ENCODE results near the gene PLPP2. TPM values are rescaled to one million over a fixed set of nuclear protein-coding genes. Genes with fewer than 3 reads are reported as not detected.

Gene PLPP2
- total and polyA plus RNA-seq, 2 donors, result 2.6 to 5.8 TPM

GRCh38 chr19:324716-325115 is 33.5 kb upstream of the PLPP2 start:
- 99% methylated on average over 8 of the region's 8 CpGs for WGBS
- Histone ChIP-seq H3K4me3 (ENCODE audit: low read length in 2 of 2) (no peak overlapping the region), H3K27me3 (ENCODE audit: control insufficient read depth in 2 of 2, insufficient read depth in 1 of 2, low read length in 1 of 2) (no peaks in the 10 kb centered on the region), H3K9me3 (ENCODE audit: control insufficient read depth in 2 of 2, insufficient read depth in 1 of 2, low read length in 1 of 2) (peaks cover 8 to 33% of the 10 kb centered on the region in 2 donors), H3K36me3 (ENCODE audit: control insufficient read depth in 2 of 2, insufficient read depth in 2 of 2, low read length in 1 of 2) (peaks cover 55 to 73% of the 10 kb centered on the region in 2 donors), H3K4me1 (ENCODE audit: control insufficient read depth in 2 of 2, insufficient read depth in 2 of 2, low read length in 2 of 2) (no peaks in the 10 kb centered on the region), H3K27ac (ENCODE audit: low read depth in 1 of 2, low read length in 1 of 2) (no peak overlapping the region)
- DNase-seq (ENCODE audit: low read depth in 6 of 9, low spot score in 9 of 9), result no peak

GRCh38 chr19:322616-323015 is 31.4 kb upstream of the PLPP2 start:
- H3K27ac ChIP-seq (ENCODE audit: low read depth in 1 of 2, low read length in 1 of 2), result no peak overlapping the region
- 98% methylated on average over 13 of the region's 13 CpGs for WGBS
- no peak for DNase-seq (ENCODE audit: low read depth in 6 of 9, low spot score in 9 of 9)

GRCh38 chr19:318509-318774 is 27.2 kb upstream of the PLPP2 start:
- H3K4me3 ChIP-seq (ENCODE audit: low read length in 2 of 2), result no peak overlapping the region
- WGBS, result over 99% methylated on average over 5 of the region's 5 CpGs
- H3K9me3 ChIP-seq (ENCODE audit: control insufficient read depth in 2 of 2, insufficient read depth in 1 of 2, low read length in 1 of 2), result peaks cover 4 to 5% of the 10 kb centered on the region in 2 donors
- H3K27ac ChIP-seq (ENCODE audit: low read depth in 1 of 2, low read length in 1 of 2), result no peak overlapping the region
- H3K36me3 ChIP-seq (ENCODE audit: control insufficient read depth in 2 of 2, insufficient read depth in 2 of 2, low read length in 1 of 2), result peaks cover 16 to 43% of the 10 kb centered on the region in 2 donors
- DNase-seq (ENCODE audit: low read depth in 6 of 9, low spot score in 9 of 9), result no peak
- H3K27me3 ChIP-seq (ENCODE audit: control insufficient read depth in 2 of 2, insufficient read depth in 1 of 2, low read length in 1 of 2), result no peaks in the 10 kb centered on the region
- no peaks in the 10 kb centered on the region for H3K4me1 ChIP-seq (ENCODE audit: control insufficient read depth in 2 of 2, insufficient read depth in 2 of 2, low read length in 2 of 2)

More at GRCh38 chr19:322616-323015, 31.4 kb upstream of the PLPP2 start:
- Histone ChIP-seq H3K4me1 (ENCODE audit: control insufficient read depth in 2 of 2, insufficient read depth in 2 of 2, low read length in 2 of 2) (no peaks in the 10 kb centered on the region), H3K27me3 (ENCODE audit: control insufficient read depth in 2 of 2, insufficient read depth in 1 of 2, low read length in 1 of 2) (no peaks in the 10 kb centered on the region), H3K9me3 (ENCODE audit: control insufficient read depth in 2 of 2, insufficient read depth in 1 of 2, low read length in 1 of 2) (peaks cover 4 to 13% of the 10 kb centered on the region in 2 donors), H3K4me3 (ENCODE audit: low read length in 2 of 2) (no peak overlapping the region), H3K36me3 (ENCODE audit: control insufficient read depth in 2 of 2, insufficient read depth in 2 of 2, low read length in 1 of 2) (peaks cover 35 to 55% of the 10 kb centered on the region in 2 donors)

GRCh38 chr19:317710-318508 is 26.7 kb upstream of the PLPP2 start:
- no peak for DNase-seq (ENCODE audit: low read depth in 6 of 9, low spot score in 9 of 9)
- no peak overlapping the region for H3K27ac ChIP-seq (ENCODE audit: low read depth in 1 of 2, low read length in 1 of 2)
- H3K9me3 ChIP-seq (ENCODE audit: control insufficient read depth in 2 of 2, insufficient read depth in 1 of 2, low read length in 1 of 2), result peaks cover 4 to 5% of the 10 kb centered on the region in 2 donors
- H3K4me1 ChIP-seq (ENCODE audit: control insufficient read depth in 2 of 2, insufficient read depth in 2 of 2, low read length in 2 of 2), result no peaks in the 10 kb centered on the region
- H3K27me3 ChIP-seq (ENCODE audit: control insufficient read depth in 2 of 2, insufficient read depth in 1 of 2, low read length in 1 of 2), result no peaks in the 10 kb centered on the region
- no peak overlapping the region for H3K4me3 ChIP-seq (ENCODE audit: low read length in 2 of 2)
- H3K36me3 ChIP-seq (ENCODE audit: control insufficient read depth in 2 of 2, insufficient read depth in 2 of 2, low read length in 1 of 2), result peaks cover 15 to 44% of the 10 kb centered on the region in 2 donors
- WGBS, result 98% methylated on average over 10 of the region's 10 CpGs

- WGBS, result 95% methylated on average over 8 of the region's 8 CpGs
- Histone ChIP-seq H3K4me1 (ENCODE audit: control insufficient read depth in 2 of 2, insufficient read depth in 2 of 2, low read length in 2 of 2) (no peaks in the 10 kb centered on the region), H3K36me3 (ENCODE audit: control insufficient read depth in 2 of 2, insufficient read depth in 2 of 2, low read length in 1 of 2) (peaks cover 20 to 45% of the 10 kb centered on the region in 2 donors), H3K9me3 (ENCODE audit: control insufficient read depth in 2 of 2, insufficient read depth in 1 of 2, low read length in 1 of 2) (peaks cover 0 to 3% of the 10 kb centered on the region in 2 donors), H3K4me3 (ENCODE audit: low read length in 2 of 2) (no peak overlapping the region), H3K27me3 (ENCODE audit: control insufficient read depth in 2 of 2, insufficient read depth in 1 of 2, low read length in 1 of 2) (no peaks in the 10 kb centered on the region), H3K27ac (ENCODE audit: low read depth in 1 of 2, low read length in 1 of 2) (no peak overlapping the region)
- no peak for DNase-seq (ENCODE audit: low read depth in 6 of 9, low spot score in 9 of 9)
Observed at GRCh38 chr19:315811-316210, 24.6 kb upstream of the PLPP2 start.

- Histone ChIP-seq H3K4me3 (ENCODE audit: low read length in 2 of 2) (no peak overlapping the region), H3K27me3 (ENCODE audit: control insufficient read depth in 2 of 2, insufficient read depth in 1 of 2, low read length in 1 of 2) (no peaks in the 10 kb centered on the region), H3K27ac (ENCODE audit: low read depth in 1 of 2, low read length in 1 of 2) (no peak overlapping the region), H3K36me3 (ENCODE audit: control insufficient read depth in 2 of 2, insufficient read depth in 2 of 2, low read length in 1 of 2) (peaks cover 16 to 50% of the 10 kb centered on the region in 2 donors), H3K4me1 (ENCODE audit: control insufficient read depth in 2 of 2, insufficient read depth in 2 of 2, low read length in 2 of 2) (no peaks in the 10 kb centered on the region), H3K9me3 (ENCODE audit: control insufficient read depth in 2 of 2, insufficient read depth in 1 of 2, low read length in 1 of 2) (no peaks in the 10 kb centered on the region)
- 98% methylated on average over 22 of the region's 22 CpGs for WGBS
- no peak for DNase-seq (ENCODE audit: low read depth in 6 of 9, low spot score in 9 of 9)
Observed at GRCh38 chr19:313988-314815, 23.0 kb upstream of the PLPP2 start.

GRCh38 chr19:313169-313987 is 22.2 kb upstream of the PLPP2 start:
- peaks cover 21 to 58% of the 10 kb centered on the region in 2 donors for H3K36me3 ChIP-seq (ENCODE audit: control insufficient read depth in 2 of 2, insufficient read depth in 2 of 2, low read length in 1 of 2)
- no peaks in the 10 kb centered on the region for H3K27me3 ChIP-seq (ENCODE audit: control insufficient read depth in 2 of 2, insufficient read depth in 1 of 2, low read length in 1 of 2)
- 97% methylated on average over 23 of the region's 23 CpGs for WGBS
- no peak overlapping the region for H3K27ac ChIP-seq (ENCODE audit: low read depth in 1 of 2, low read length in 1 of 2)
- H3K4me3 ChIP-seq (ENCODE audit: low read length in 2 of 2), result no peak overlapping the region
- no peaks in the 10 kb centered on the region for H3K9me3 ChIP-seq (ENCODE audit: control insufficient read depth in 2 of 2, insufficient read depth in 1 of 2, low read length in 1 of 2)
- DNase-seq (ENCODE audit: low read depth in 6 of 9, low spot score in 9 of 9), result no peak
- H3K4me1 ChIP-seq (ENCODE audit: control insufficient read depth in 2 of 2, insufficient read depth in 2 of 2, low read length in 2 of 2), result no peaks in the 10 kb centered on the region

- DNase-seq (ENCODE audit: low read depth in 6 of 9, low spot score in 9 of 9), result no peak
- Histone ChIP-seq H3K4me1 (ENCODE audit: control insufficient read depth in 2 of 2, insufficient read depth in 2 of 2, low read length in 2 of 2) (no peaks in the 10 kb centered on the region), H3K27ac (ENCODE audit: low read depth in 1 of 2, low read length in 1 of 2) (no peak overlapping the region), H3K9me3 (ENCODE audit: control insufficient read depth in 2 of 2, insufficient read depth in 1 of 2, low read length in 1 of 2) (no peaks in the 10 kb centered on the region), H3K27me3 (ENCODE audit: control insufficient read depth in 2 of 2, insufficient read depth in 1 of 2, low read length in 1 of 2) (no peaks in the 10 kb centered on the region), H3K36me3 (ENCODE audit: control insufficient read depth in 2 of 2, insufficient read depth in 2 of 2, low read length in 1 of 2) (peaks cover 36 to 74% of the 10 kb centered on the region in 2 donors), H3K4me3 (ENCODE audit: low read length in 2 of 2) (no peak overlapping the region)
- WGBS, result 97% methylated on average over 33 of the region's 33 CpGs
Observed at GRCh38 chr19:311813-312261, 20.6 kb upstream of the PLPP2 start.

Data from thymus (tissue), 11 donors.